ENCODE results near the gene SORCS3.

Gene SORCS3

GRCh38 chr10:104780165-104780564 is 139.1 kb downstream of the SORCS3 start:
- no peak for DNase-seq

GRCh38 chr10:104780946-104781595 is 140.0 kb downstream of the SORCS3 start:
- DNase-seq: no peak

GRCh38 chr10:104784452-104784851 is 143.4 kb downstream of the SORCS3 start:
- no peak for DNase-seq

- DNase-seq: no peak
These were observed 150.4 kb downstream of the SORCS3 start for GRCh38 chr10:104791471-104791870.

GRCh38 chr10:104795411-104795810 is 154.3 kb downstream of the SORCS3 start:
- DNase-seq: no peak

- no peak for DNase-seq
These were observed 155.7 kb downstream of the SORCS3 start for GRCh38 chr10:104796823-104797222.

- DNase-seq: no peak
These were observed 161.9 kb downstream of the SORCS3 start for GRCh38 chr10:104802941-104803340.

- DNase-seq: no peak
These were observed 163.8 kb downstream of the SORCS3 start for GRCh38 chr10:104804880-104805279.

GRCh38 chr10:104806801-104807200 is 165.7 kb downstream of the SORCS3 start:
- DNase-seq: no peak

GRCh38 chr10:104807581-104808310 is 166.7 kb downstream of the SORCS3 start:
- no peak for DNase-seq

GRCh38 chr10:104809288-104810090 is 168.4 kb downstream of the SORCS3 start:
- DNase-seq: no peak

- no peak for DNase-seq
These were observed 170.1 kb downstream of the SORCS3 start for GRCh38 chr10:104811166-104811565.

- no peak for DNase-seq
These were observed 175.4 kb downstream of the SORCS3 start for GRCh38 chr10:104816501-104816900.

GRCh38 chr10:104819731-104820130 is 178.6 kb downstream of the SORCS3 start:
- no peak for DNase-seq

GRCh38 chr10:104822088-104822487 is 181.0 kb downstream of the SORCS3 start:
- DNase-seq: no peak

- DNase-seq: no peak
These were observed 183.4 kb downstream of the SORCS3 start for GRCh38 chr10:104824380-104825006.

GRCh38 chr10:104831272-104831671 is 190.2 kb downstream of the SORCS3 start:
- DNase-seq: no peak

- DNase-seq: no peak
These were observed 193.5 kb downstream of the SORCS3 start for GRCh38 chr10:104834580-104834979.

GRCh38 chr10:104835422-104835821 is 194.3 kb downstream of the SORCS3 start:
- no peak for DNase-seq

- DNase-seq: no peak
These were observed 201.6 kb downstream of the SORCS3 start for GRCh38 chr10:104842704-104843103.

- DNase-seq: no peak
These were observed 203.0 kb downstream of the SORCS3 start for GRCh38 chr10:104844073-104844472.

GRCh38 chr10:104850023-104850422 is 208.9 kb downstream of the SORCS3 start:
- DNase-seq: no peak

GRCh38 chr10:104867966-104868598 is 227.0 kb downstream of the SORCS3 start:
- no peak for DNase-seq
